HUES6 (cell line): Measurements from ENCODE around the gene CNTNAP5.

Experiments
- H3K27ac ChIP-seq: 2 replicates; pipeline ENCODE4 v1.7.0; 2013; ENCODE audit warnings: low read depth, mild to moderate bottlenecking, low read length, inconsistent platforms
- H3K27me3 ChIP-seq: 2 replicates; pipeline ENCODE4 v1.6.1; 2013; ENCODE audit warnings: low read length; ENCODE audit not compliant: control insufficient read depth, insufficient read depth
- H3K36me3 ChIP-seq: 2 replicates; pipeline ENCODE4 v1.6.1; 2013; ENCODE audit warnings: low read length; ENCODE audit not compliant: control insufficient read depth, insufficient read depth
- H3K4me1 ChIP-seq: 2 replicates; pipeline ENCODE4 v1.6.1; 2013; ENCODE audit warnings: low read length; ENCODE audit not compliant: control insufficient read depth, insufficient read depth
- H3K4me3 ChIP-seq: 2 replicates; pipeline ENCODE4 v1.5.1; 2013; ENCODE audit warnings: low read depth, low read length
- H3K9ac ChIP-seq: one replicate; pipeline ENCODE4 v1.6.1; 2013; ENCODE audit warnings: mild to moderate bottlenecking, low read length
- H3K9me3 ChIP-seq: 2 replicates; pipeline ENCODE4 v1.6.1; 2013; ENCODE audit warnings: low read depth, low read length; ENCODE audit not compliant: control insufficient read depth, insufficient read depth

Gene CNTNAP5

DNA sequence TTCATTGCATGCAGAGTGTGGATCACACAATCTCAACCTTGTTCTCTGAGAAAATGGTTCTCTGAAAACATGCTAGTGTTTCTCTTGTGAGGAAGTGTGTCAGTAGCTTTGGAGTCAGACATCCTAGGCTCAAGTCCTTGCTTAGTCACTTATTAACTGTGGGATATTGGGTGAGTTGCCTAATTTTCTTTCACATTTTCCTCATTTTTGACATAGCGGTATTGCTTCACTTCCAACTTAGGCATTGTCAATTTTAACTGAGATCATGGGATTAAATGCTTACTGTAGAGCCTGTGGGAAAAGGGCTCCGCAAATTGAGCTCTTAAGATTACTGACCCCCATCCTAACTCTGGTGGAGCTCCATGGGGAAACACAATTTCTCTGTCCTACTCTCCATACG is 622.2 kb downstream of the CNTNAP5 start:
- Histone ChIP-seq H3K9me3 (no peaks in the 10 kb centered on the region), H3K27ac (no peak overlapping the region), H3K9ac (no peak overlapping the region), H3K4me1 (no peaks in the 10 kb centered on the region), H3K4me3 (no peak overlapping the region), H3K36me3 (no peaks in the 10 kb centered on the region), H3K27me3 (no peaks in the 10 kb centered on the region)

- Histone ChIP-seq H3K4me1 (no peaks in the 10 kb centered on the region), H3K9me3 (no peaks in the 10 kb centered on the region), H3K27me3 (no peaks in the 10 kb centered on the region), H3K27ac (no peak overlapping the region), H3K9ac (no peak overlapping the region), H3K4me3 (no peak overlapping the region), H3K36me3 (no peaks in the 10 kb centered on the region)
These were observed 622.6 kb downstream of the CNTNAP5 start for GRCh38 chr2:124647663-124648062.

GRCh38 chr2:124649001-124649400 is 623.9 kb downstream of the CNTNAP5 start:
- Histone ChIP-seq H3K4me3 (no peak overlapping the region), H3K9ac (no peak overlapping the region), H3K4me1 (no peaks in the 10 kb centered on the region), H3K27me3 (no peaks in the 10 kb centered on the region), H3K27ac (no peak overlapping the region), H3K9me3 (no peaks in the 10 kb centered on the region), H3K36me3 (no peaks in the 10 kb centered on the region)

DNA sequence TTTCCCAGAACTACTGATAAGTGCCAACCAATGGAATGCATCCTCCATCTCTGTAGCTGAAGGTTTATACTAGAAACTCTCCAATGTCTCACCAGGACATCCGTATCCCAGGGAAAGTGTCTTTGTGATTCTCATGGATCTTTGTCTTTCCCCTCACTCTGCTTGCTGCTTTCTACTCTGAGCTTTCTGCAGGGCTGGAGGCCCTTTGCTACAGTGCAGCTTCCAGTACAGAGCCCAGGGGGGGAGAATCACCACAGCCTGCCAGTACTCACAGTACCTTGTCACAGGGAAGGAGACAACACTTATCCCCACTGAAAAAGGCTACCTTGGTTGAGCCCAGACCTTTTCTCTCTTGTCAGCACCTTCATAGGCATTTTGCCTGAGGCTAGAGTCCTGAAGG is 627.0 kb downstream of the CNTNAP5 start:
- H3K4me3 ChIP-seq = no peak overlapping the region
- H3K36me3 ChIP-seq = no peaks in the 10 kb centered on the region
- no peak overlapping the region for H3K27ac ChIP-seq
- no peaks in the 10 kb centered on the region for H3K4me1 ChIP-seq
- no peaks in the 10 kb centered on the region for H3K9me3 ChIP-seq
- no peaks in the 10 kb centered on the region for H3K27me3 ChIP-seq
- no peak overlapping the region for H3K9ac ChIP-seq

GRCh38 chr2:124658373-124658772 is 633.3 kb downstream of the CNTNAP5 start:
- no peaks in the 10 kb centered on the region for H3K36me3 ChIP-seq
- H3K4me1 ChIP-seq = 0 out of 2 replicates have a peak, but pooled peaks cover 3% of the 10 kb centered on the region
- no peak overlapping the region for H3K4me3 ChIP-seq
- H3K27me3 ChIP-seq = no peaks in the 10 kb centered on the region
- H3K27ac ChIP-seq = no peak overlapping the region
- no peaks in the 10 kb centered on the region for H3K9me3 ChIP-seq
- no peak overlapping the region for H3K9ac ChIP-seq

DNA sequence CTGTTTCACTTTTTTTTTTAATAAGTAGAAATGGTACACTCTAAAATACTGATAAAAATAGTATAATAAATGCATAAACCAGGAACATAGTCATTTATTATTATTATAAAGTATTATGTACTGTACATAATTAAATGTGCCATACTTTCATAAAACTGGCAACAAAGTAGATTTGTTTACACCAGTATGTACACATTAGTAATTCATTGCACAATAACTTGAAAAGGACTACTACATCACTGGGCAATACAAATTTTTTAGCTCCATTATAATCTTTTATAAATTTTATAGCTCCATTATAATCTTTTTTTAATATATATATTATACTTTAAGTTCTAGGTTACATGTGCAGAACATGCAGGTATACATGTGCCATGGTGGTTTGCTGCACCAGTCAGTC is 636.5 kb downstream of the CNTNAP5 start:
- no peak overlapping the region for H3K27ac ChIP-seq
- H3K9ac ChIP-seq = no peak overlapping the region
- no peaks in the 10 kb centered on the region for H3K36me3 ChIP-seq
- H3K4me1 ChIP-seq = peaks cover 9% of the 10 kb centered on the region; the same call in 1 of the 2 replicates
- H3K4me3 ChIP-seq = no peak overlapping the region
- no peaks in the 10 kb centered on the region for H3K27me3 ChIP-seq
- H3K9me3 ChIP-seq = no peaks in the 10 kb centered on the region

DNA sequence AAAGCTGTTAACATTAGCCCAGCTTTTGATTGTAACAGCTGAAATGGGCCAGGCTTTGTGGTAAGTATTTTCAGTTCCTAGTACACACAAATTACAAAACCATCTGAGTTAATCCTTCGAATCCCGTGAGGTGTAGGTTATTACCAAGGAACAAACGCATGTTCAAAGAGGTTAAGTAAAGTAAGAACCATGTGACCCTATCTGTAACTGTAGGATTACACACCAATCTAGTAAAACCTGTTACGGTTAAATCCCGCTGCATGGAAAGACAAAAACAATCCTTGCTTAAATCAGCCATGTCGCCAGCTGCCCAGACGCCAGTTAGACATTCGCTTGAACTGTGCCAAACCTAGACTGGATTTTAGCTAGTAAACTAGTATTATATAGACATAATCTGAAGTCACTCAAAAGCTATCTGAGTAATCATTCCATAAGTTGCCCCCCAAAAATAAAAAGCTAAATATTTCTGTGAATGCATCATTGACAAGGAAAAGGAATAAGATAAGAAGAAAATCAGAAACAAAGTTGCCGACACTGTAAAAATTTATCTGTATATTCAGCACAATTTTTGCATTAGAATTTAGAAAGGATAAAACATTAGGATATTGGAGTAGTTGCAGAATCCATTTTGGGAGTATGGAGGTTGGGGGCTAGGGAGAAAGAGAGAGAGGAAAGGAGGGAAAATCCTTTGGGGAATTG is 638.0 kb downstream of the CNTNAP5 start:
- H3K4me3 ChIP-seq = no peak overlapping the region
- no peaks in the 10 kb centered on the region for H3K27me3 ChIP-seq
- no peak overlapping the region for H3K9ac ChIP-seq
- no peaks in the 10 kb centered on the region for H3K36me3 ChIP-seq
- H3K4me1 ChIP-seq = peaks cover 11% of the 10 kb centered on the region; the same call in 1 of the 2 replicates
- H3K27ac ChIP-seq = no peak overlapping the region
- no peaks in the 10 kb centered on the region for H3K9me3 ChIP-seq

GRCh38 chr2:124663645-124663997 is 638.5 kb downstream of the CNTNAP5 start:
- Histone ChIP-seq H3K36me3 (no peaks in the 10 kb centered on the region), H3K9ac (no peak overlapping the region), H3K9me3 (no peaks in the 10 kb centered on the region), H3K4me1 (peaks cover 11% of the 10 kb centered on the region; the same call in 1 of the 2 replicates), H3K4me3 (no peak overlapping the region), H3K27me3 (no peaks in the 10 kb centered on the region), H3K27ac (no peak overlapping the region)

- Histone ChIP-seq H3K36me3 (no peaks in the 10 kb centered on the region), H3K9ac (no peak overlapping the region), H3K4me1 (peaks cover 11% of the 10 kb centered on the region; the same call in 1 of the 2 replicates), H3K27ac (no peak overlapping the region), H3K4me3 (no peak overlapping the region), H3K9me3 (no peaks in the 10 kb centered on the region), H3K27me3 (no peaks in the 10 kb centered on the region)
These were observed 639.3 kb downstream of the CNTNAP5 start for GRCh38 chr2:124664363-124664762.

GRCh38 chr2:124666976-124667375 is 641.9 kb downstream of the CNTNAP5 start:
- no peaks in the 10 kb centered on the region for H3K9me3 ChIP-seq
- H3K27me3 ChIP-seq = no peaks in the 10 kb centered on the region
- no peak overlapping the region for H3K9ac ChIP-seq
- H3K4me1 ChIP-seq = peaks cover 11% of the 10 kb centered on the region; the same call in 1 of the 2 replicates
- no peak overlapping the region for H3K4me3 ChIP-seq
- H3K27ac ChIP-seq = no peak overlapping the region
- no peaks in the 10 kb centered on the region for H3K36me3 ChIP-seq

DNA sequence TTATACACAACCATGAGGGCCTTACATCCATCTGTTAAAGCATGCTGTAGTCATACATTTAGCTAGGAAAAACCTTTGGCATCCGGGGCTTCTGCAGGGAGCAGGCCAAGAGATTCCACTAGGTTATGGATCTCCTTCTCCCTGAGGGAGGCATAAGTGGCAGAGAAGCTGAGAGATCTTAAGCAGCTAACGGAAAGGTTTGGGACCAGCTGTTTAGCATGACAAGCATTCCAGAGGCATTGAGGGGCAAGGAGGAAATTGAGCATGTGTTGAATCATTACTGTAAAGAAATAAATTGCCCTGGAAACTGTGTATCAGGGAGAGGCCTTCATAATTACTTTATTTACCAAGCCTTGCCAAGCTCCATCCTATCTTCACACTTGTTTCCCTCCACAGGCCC is 643.1 kb downstream of the CNTNAP5 start:
- H3K4me3 ChIP-seq = no peak overlapping the region
- peaks cover 10% of the 10 kb centered on the region; the same call in 1 of the 2 replicates for H3K4me1 ChIP-seq
- H3K27me3 ChIP-seq = no peaks in the 10 kb centered on the region
- H3K9me3 ChIP-seq = no peaks in the 10 kb centered on the region
- H3K36me3 ChIP-seq = no peaks in the 10 kb centered on the region
- no peak overlapping the region for H3K9ac ChIP-seq
- H3K27ac ChIP-seq = no peak overlapping the region
